NCI-H1417 (cell line): ENCODE results near the gene OAS3.
"Not testable (repeated sequence)": the region's sequence is repeated elsewhere in the genome, so short reads cannot be mapped to it uniquely, and the experiment has no call there.

Experiments used
- DNase-seq, 3 experiments: peaks; one replicate each; lab custom pipeline; 2025; lab: John Stamatoyannopoulos, UW

OAS3 gene, protein sequence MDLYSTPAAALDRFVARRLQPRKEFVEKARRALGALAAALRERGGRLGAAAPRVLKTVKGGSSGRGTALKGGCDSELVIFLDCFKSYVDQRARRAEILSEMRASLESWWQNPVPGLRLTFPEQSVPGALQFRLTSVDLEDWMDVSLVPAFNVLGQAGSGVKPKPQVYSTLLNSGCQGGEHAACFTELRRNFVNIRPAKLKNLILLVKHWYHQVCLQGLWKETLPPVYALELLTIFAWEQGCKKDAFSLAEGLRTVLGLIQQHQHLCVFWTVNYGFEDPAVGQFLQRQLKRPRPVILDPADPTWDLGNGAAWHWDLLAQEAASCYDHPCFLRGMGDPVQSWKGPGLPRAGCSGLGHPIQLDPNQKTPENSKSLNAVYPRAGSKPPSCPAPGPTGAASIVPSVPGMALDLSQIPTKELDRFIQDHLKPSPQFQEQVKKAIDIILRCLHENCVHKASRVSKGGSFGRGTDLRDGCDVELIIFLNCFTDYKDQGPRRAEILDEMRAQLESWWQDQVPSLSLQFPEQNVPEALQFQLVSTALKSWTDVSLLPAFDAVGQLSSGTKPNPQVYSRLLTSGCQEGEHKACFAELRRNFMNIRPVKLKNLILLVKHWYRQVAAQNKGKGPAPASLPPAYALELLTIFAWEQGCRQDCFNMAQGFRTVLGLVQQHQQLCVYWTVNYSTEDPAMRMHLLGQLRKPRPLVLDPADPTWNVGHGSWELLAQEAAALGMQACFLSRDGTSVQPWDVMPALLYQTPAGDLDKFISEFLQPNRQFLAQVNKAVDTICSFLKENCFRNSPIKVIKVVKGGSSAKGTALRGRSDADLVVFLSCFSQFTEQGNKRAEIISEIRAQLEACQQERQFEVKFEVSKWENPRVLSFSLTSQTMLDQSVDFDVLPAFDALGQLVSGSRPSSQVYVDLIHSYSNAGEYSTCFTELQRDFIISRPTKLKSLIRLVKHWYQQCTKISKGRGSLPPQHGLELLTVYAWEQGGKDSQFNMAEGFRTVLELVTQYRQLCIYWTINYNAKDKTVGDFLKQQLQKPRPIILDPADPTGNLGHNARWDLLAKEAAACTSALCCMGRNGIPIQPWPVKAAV

GRCh38 chr12:112937741-112938719, at the start of gene OAS3:
Gene OAS3 (plus strand): TSS chr12:112938474. CDS start chr12:112938531, 57 bp downstream.
- peak; percentile 55 to 81 (median 76) for DNase-seq

GRCh38 chr12:112891093-112892024, 46.9 kb upstream of the OAS3 start:
- DNase-seq: no peak

DNA sequence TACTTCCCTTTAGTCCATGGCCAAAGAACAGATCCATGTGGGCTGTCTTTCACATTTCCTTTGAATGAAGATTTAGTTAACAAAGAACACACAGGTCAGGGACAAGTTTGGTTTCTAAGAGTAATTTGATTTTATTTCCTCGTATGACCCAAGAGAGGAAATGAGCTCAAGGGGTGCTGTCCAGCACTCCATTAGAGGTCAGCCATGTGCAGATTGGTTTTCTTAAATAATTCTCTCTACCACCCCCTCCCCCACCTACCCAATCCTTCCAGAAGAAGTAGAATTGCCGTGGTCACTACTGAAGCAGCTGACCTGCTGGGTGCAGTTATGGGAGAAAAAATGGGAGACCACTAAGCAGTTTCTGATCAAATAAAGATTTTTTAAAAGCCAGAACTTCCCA, 45.4 kb upstream of the OAS3 start:
- no peak for DNase-seq

DNA sequence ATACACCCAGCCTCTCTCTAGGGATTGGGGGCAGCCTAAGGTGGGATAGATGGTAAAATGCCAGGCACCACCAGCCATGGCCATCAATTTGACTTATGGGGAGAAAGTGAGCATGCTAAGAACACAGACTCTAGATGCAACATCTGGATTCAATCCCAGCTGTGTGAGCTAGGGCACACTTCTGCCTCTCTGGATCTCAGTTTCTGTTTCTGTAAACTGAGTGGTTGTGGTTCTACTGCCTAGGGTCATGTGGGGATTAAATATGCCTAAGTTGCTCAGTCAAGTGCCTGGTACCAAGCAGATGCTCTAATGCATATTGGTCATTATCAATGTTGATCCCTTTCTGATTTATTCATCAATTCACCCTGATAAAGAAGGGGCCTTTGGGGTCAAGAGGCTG, 44.1 kb upstream of the OAS3 start:
- DNase-seq: no peak

GRCh38 chr12:112898380-112898779, 39.9 kb upstream of the OAS3 start:
- DNase-seq: no peak

DNA sequence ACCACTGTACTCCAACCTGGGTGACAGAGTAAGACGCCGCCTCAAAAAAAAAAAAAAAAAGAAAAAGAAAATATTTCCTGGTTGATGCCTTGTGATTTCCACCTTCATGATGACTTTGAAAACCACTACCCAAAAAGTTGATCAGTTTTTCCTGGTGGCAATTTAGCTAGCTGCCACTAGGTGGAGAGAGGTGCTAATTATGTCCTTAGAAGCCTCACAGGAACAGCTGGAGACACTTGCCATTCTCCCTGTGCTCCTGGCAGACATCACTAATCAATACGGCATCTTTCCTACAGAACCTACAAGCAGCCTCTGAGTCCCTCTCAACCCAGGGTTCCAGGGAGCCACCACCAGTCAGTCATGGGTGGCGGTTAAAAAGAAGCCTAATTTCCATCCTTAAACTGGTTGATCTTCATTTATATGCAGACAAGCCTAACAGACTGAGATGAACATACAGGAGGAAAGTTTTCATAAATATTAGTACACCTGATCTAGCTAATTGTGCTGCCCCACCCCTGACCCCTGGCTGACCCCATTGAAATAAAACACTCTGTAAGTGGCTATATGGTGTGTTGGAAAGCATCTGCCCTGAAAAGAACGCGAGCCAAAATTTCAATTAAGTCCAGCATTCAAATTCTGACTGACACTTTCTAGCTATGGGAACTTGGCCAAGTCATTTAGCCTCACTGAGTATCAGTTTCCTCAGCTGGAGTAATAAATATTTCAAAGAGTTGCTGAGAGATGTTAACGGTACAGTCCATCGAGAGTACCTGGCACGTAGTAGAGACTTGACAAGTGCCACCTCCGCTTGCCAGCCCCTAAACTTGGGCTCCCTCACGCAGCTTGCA, 37.8 kb upstream of the OAS3 start:
- DNase-seq: peak; percentile 19 to 68 (median 33)

DNA sequence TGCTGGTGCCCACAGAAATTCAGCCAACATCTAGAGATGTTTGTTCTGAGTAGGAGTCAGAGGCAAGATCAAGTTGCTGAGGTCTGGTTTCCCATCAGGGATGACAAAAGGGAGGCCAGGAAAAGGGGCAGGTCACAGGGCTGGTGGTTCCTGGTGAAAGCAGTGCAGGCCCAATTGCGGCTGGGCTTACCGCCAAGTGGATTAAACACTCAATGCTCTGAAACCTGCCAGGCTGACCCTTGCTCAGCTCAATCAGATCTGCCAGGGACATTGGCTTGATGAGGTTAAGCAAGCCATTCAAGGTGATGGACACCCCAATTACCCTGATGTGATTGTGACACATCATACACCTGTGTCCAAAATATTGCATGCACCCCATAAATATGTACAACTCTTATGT, 37.0 kb upstream of the OAS3 start:
- no peak for DNase-seq

DNA sequence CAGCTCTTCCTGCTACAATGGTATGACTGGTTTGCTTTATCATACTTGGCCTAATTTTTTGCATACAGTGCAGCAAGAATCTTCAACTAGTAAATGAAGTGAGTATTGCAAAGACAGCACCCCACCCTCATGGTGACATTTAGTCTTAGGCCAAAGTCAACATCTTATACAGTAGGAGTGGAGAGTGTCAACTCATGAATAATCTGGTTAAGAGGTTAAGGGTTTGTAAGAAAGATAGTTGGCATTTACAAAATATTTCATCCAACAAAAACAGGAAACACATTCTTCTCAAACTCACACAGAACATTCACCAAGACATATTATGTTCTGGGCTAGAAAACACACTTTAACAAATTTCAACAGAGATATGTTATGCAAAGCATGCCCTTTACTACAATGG, 33.7 kb upstream of the OAS3 start:
- DNase-seq: no peak

DNA sequence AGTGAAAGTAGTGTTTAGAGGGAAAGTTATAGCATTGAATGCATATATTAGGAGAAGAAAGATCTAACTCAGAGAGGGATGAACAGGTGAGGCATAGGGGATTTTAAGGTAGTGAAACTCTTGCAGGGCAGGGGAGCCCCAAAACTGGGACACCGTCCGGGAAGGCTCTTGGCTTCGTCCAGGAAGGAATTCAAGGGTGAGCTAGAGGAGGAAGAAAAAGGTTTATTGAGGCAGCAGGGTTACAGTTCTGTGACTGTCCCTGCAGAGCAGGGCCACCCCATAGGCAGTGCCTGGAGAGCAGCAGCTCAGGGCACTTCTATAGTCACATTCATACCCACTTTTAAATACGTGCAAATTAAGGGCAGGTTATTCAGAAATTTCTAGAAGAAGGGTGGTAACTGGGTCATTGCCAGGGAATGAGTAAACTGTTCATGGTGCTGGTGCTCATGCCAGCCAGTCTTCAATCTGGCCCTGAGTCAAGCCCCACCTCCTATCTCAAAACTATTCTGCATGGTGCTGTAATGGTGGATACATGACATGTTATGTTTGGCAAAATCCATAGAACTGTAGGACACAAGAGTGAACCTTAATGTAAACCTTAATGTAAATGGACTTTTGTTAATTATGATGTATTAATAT, 32.7 kb upstream of the OAS3 start:
- DNase-seq: no peak

- DNase-seq: peak in 1 of 3 experiments; percentile 32
Measured at GRCh38 chr12:112906712-112907414, 31.4 kb upstream of the OAS3 start, which contains the start of gene OAS1. Gene OAS1 (plus strand): TSS chr12:112906962. CDS start chr12:112907040, 78 bp downstream.

- DNase-seq: no peak
Measured at GRCh38 chr12:112907415-112908157, 30.7 kb upstream of the OAS3 start.

DNA sequence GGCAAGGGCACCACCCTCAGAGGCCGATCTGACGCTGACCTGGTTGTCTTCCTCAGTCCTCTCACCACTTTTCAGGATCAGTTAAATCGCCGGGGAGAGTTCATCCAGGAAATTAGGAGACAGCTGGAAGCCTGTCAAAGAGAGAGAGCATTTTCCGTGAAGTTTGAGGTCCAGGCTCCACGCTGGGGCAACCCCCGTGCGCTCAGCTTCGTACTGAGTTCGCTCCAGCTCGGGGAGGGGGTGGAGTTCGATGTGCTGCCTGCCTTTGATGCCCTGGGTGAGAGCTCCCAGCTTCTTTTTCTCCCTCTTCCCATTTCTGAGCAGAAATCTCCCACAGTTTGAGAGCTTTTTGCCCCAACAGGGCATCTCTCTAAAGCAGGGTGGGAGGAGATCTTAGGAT, 29.7 kb upstream of the OAS3 start:
- DNase-seq: no peak

DNA sequence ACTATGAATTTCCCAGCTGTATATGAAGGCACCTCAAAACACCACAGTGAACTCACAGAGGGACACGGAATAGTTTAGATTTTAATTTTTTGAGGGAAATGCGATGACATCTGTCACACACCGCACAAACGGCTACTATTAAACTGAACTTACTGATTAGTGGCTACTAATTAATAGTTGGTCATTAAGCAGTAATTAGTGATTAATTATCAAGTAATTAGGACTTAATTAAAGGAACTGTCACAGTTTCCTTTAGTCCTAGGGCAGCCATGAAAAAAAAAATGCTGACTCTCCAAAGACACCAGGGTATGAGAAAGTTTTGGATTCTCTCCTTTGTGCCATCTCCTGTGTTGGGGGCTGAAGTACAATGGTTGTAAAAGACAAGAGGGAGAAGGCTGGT, 28.6 kb upstream of the OAS3 start:
- no peak for DNase-seq

GRCh38 chr12:112913038-112913688, 25.1 kb upstream of the OAS3 start:
- no peak for DNase-seq

- DNase-seq: not testable (repeated sequence)
Measured at GRCh38 chr12:112913888-112914287, 24.4 kb upstream of the OAS3 start.

GRCh38 chr12:112916270-112916669, 22.0 kb upstream of the OAS3 start:
- no peak for DNase-seq

- no peak for DNase-seq
Measured at GRCh38 chr12:112919121-112919520, 19.2 kb upstream of the OAS3 start.
